Thyroid gland (tissue), 4 donors: Measurements from ENCODE around the gene CFAP97D1. TPM values are rescaled to one million over a fixed set of nuclear protein-coding genes. Genes with fewer than 3 reads are reported as not detected.
A peak's percentile ranks its signal among the peaks of the same experiment; 100 is the strongest.

ENCODE experiments used
- DNase-seq, 2 donors: peaks; one replicate each; pipeline ENCODE4 v3.0.0-alpha.2; 2019
- H3K27ac ChIP-seq, 3 donors: fragments of 200-600 bp; sonication (generic); 1 replicate in 2 of 3; 2 replicates in 1 of 3; pipeline ENCODE4 v1.5.1; 2016 to 2019; ENCODE audit warnings: mild to moderate bottlenecking in 1 of 3, moderate library complexity in 1 of 3
- H3K27me3 ChIP-seq: fragments of 200-600 bp; sonication (generic); one replicate; pipeline ENCODE4 v1.5.1; 2019
- H3K36me3 ChIP-seq, 2 donors: fragments of 200-600 bp; sonication (generic); one replicate each; pipeline ENCODE4 v1.5.1; 2016 to 2019
- H3K4me1 ChIP-seq, 2 donors: fragments of 200-600 bp; sonication (generic); one replicate each; pipeline ENCODE4 v1.5.1; 2017 to 2019
- H3K4me3 ChIP-seq, 3 donors: fragments of 200-600 bp; sonication (generic); replicated peaks in 1 of 3; 1 replicate in 2 of 3; 2 replicates in 1 of 3; pipeline ENCODE4 v1.5.1; 2016; ENCODE audit warnings: mild to moderate bottlenecking in 1 of 3
- H3K9me3 ChIP-seq: fragments of 200-600 bp; sonication (generic); one replicate; pipeline ENCODE4 v1.5.1; 2017
- POLR2A ChIP-seq, 2 donors: fragments of 450-650 bp; IDR thresholded peaks; one replicate each; pipeline ENCODE4 v1.6.1; 2017; ENCODE audit warnings: antibody characterized with exemption in 2 of 2, mild to moderate bottlenecking in 2 of 2, moderate library complexity in 1 of 2
- WGBS, 2 donors: methylation state at CpG; one replicate each; pipeline ENCODE4 v1.1.5; 2017; 5-methylcytosine and 5-hydroxymethylcytosine counted together
- intact Hi-C: fragments of 100-400 bp; cut with DNase I; formaldehyde crosslinking; loops from one replicate; pipeline ENCODE4 v1.15.1; 2023
- total RNA-seq, 4 donors: library from RNA; depleted of rRNA; stranded (reverse); fragments of >200 nt; gene quantifications; one replicate each; pipeline ENCODE4 v1.2.3, GENCODE V29; 2016
- TF ChIP-seq, protein P1 (sequence below), 6 experiments: fragments of 200-600 bp in 3 of 6; fragments of 450-650 bp in 3 of 6; sonication (generic) in 3 of 6; IDR thresholded peaks; one replicate each; pipeline ENCODE4 v1.5.1; 2016 to 2019; ENCODE audit warnings: antibody characterized with exemption in 6 of 6, mild to moderate bottlenecking in 2 of 6, inconsistent platforms in 1 of 6, moderate library complexity in 1 of 6

Gene CFAP97D1
- total RNA-seq, 4 donors from 2014 or later, result 0.13 TPM; not detected in 3

DNA sequence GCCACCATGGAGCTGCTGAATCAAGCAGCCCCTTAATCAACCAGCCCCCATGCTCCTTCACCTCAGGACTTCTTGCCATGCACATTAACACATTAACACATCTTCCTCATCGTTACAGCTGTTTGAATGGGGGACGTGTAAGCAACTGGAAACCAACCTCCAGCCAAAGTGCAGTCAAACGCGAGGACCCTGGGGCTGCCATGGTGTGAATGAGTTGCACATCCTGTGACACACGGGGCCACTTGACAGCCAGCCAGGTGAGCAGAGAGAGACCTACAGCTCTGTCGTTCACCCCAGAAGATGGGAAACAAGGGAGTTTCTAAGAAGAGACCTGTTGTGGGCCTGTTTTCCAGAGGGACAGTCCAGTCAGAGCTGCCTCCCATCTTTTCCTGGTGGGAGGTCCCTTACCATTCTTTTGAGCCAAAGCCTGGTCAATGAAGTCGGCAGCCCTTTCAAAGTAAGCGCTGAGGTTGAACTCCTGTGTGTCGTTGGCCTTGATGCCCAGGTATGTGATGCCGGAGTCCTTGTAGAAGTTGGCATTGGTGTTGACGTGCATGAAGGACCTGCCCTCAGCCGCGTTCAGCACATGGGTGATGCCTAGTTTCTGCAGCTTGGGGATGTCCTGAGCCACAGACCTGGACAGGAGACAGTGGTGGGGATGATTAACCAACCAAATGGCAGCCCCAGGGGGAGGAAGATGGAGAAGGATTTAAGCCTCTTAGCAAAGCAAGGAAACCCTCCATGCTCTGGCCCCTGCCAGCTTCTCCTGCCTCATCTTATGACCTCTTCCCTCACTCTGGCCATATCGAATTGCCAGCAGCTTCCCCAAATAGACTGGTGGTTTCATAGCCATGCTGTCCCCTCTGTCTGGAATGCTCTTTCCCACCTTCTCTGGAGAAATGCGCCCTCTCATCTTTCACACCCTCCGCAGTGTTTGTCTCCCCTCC is 5.7 kb upstream of the CFAP97D1 start:
- H3K27ac ChIP-seq, result no peak overlapping the region
- H3K36me3 ChIP-seq, result peaks cover 34 to 50% of the 10 kb centered on the region in 2 donors
- no peak overlapping the region for H3K4me3 ChIP-seq
- TF ChIP-seq POLR2A (IDR thresholded peaks at IDR 0.05), result no peak
- TF ChIP-seq, protein P1, sequence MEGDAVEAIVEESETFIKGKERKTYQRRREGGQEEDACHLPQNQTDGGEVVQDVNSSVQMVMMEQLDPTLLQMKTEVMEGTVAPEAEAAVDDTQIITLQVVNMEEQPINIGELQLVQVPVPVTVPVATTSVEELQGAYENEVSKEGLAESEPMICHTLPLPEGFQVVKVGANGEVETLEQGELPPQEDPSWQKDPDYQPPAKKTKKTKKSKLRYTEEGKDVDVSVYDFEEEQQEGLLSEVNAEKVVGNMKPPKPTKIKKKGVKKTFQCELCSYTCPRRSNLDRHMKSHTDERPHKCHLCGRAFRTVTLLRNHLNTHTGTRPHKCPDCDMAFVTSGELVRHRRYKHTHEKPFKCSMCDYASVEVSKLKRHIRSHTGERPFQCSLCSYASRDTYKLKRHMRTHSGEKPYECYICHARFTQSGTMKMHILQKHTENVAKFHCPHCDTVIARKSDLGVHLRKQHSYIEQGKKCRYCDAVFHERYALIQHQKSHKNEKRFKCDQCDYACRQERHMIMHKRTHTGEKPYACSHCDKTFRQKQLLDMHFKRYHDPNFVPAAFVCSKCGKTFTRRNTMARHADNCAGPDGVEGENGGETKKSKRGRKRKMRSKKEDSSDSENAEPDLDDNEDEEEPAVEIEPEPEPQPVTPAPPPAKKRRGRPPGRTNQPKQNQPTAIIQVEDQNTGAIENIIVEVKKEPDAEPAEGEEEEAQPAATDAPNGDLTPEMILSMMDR (IDR thresholded peaks at IDR 0.05), result no peak
- no peak for DNase-seq
- H3K9me3 ChIP-seq, result no peaks in the 10 kb centered on the region
- WGBS, 2 donors, result 93 to 96% methylated on average over 16 of the region's 16 CpGs
- intact Hi-C loops, result no loop called here
- peaks cover 9 to 21% of the 10 kb centered on the region in 2 donors for H3K4me1 ChIP-seq
- no peaks in the 10 kb centered on the region for H3K27me3 ChIP-seq

DNA sequence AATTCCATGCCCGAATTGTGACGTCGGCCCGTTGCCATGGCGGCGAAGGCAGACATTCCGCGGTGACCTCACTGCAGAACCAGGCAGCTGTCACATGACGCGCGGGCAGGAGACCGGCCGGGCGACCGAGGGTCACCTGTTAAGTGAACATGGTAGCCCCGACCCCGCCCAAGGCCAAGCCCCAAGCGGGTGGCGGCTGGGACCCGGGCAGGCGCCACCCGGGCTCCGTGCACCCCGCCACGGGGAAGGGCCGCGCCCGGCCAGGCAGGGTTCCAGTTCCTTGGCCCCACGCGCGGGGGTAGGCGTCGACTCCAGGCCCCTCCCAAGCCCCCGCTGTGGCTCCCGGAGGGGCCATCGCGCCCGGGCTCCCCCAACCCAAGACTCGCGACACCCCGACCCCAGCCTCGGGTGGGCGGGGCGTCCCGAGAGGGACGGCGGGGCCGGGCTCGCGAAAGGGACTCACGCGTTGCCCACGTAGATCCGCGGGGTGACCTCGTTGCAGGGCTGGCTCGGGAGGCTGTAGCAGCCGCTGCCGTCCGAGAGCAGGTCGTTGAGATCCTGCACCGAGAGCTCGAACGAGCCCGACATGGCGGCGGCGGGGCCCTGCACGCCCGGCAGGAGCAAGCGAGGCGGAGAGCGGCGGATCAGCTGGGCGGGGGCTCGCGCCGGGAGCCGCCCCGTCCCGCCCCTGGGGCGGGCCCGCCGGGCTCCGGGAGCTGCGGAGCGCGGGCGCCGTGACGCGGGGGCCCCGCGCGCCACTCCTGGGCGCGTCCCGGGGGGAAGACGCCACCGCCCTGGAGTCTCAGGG is 1.7 kb upstream of the CFAP97D1 start, which contains the start of gene DUSP3:
Gene DUSP3, minus strand, starts transcription at position 641 of the 808 bp plus-strand sequence. Its CDS starts 53 bp downstream, at position 588.
- Histone ChIP-seq H3K27ac (peak within 1 kb of the TSS; percentile 99 to 100 (median 100)), H3K27me3 (no peaks in the 10 kb centered on the region), H3K4me3 (peak within 1 kb of the TSS; percentile 72 to 99 (median 90)), H3K36me3 (peaks cover 10 to 13% of the 10 kb centered on the region in 2 donors), H3K9me3 (no peaks in the 10 kb centered on the region), H3K4me1 (peaks cover 9 to 27% of the 10 kb centered on the region in 2 donors)
- peak; percentile 98 to 99 for DNase-seq
- WGBS, 2 donors, result 0% methylated on average over 1 to 48 of the region's 100 CpGs
- intact Hi-C loops, result no loop called here
- TF ChIP-seq, protein P1 (IDR thresholded peaks at IDR 0.05), result no peak
- TF ChIP-seq POLR2A (IDR thresholded peaks at IDR 0.05), result peak; percentile 90 to 96

DNA sequence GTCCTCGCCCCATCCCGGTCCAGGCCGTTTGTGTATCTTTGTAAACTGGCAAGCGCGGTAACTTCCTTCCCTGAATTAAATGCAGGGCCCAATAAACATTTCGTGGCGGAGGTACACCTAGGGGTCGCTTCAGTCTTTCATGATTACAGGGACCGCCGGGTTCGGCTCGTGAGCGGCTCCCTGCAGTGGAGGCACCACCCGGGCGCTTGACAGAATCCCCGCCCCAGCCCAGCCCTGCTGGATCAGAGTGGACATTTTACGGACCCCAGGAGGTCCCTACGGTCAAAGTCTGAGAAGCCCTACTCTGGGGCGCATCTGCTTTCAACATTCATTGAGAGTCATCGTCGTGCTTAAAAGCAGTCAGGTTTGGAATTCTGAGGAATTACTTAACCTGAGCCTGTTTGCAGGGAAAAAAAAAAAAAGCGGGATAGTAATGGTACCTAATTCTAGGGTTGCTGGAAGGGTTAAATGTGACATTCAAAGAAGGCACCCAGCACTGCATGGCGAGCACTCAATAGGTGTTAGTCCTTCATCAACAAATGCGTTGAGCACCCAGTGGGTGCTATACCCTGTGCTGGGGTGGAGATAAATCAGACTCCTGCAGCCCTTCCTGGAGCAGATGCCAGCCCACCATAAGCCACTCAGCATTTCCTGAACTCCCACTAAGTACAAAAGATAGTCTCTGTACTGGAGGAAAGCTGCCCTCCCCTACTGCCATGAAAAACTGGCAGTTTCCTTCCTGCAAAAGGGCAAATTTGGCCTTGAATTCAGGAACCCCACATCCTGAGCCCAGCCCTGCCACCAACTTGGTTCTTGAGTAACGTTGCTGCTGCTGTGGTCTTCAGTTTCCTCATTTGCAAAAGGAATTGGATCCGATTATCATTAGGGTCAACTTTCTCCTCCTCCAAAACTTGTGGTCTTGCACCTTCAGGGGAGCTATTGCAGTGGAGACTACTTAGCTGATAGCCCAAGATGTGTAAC is 800 bp upstream of the CFAP97D1 start:
- peaks cover 1 to 5% of the 10 kb centered on the region in 2 donors for H3K36me3 ChIP-seq
- peak overlapping the region in 2 of 3 donors; percentile 27 to 99 for H3K4me3 ChIP-seq
- peaks cover 9 to 27% of the 10 kb centered on the region in 2 donors for H3K4me1 ChIP-seq
- TF ChIP-seq, protein P1 (IDR thresholded peaks at IDR 0.05), result peak in 3 of 6 experiments; percentile 22 to 35 (median 23)
- TF ChIP-seq POLR2A (IDR thresholded peaks at IDR 0.05), result no peak
- H3K27me3 ChIP-seq, result no peaks in the 10 kb centered on the region
- 10% methylated on average over 19 to 26 of the region's 26 CpGs for WGBS, 2 donors
- no peaks in the 10 kb centered on the region for H3K9me3 ChIP-seq
- peak overlapping the region; percentile 64 to 100 (median 100) for H3K27ac ChIP-seq
- intact Hi-C loops, result loop anchor here (5.0 kb wide), 1 partner anchor 53 kb away; the partner anchor contains the start of gene MPP3
- DNase-seq, result peak; percentile 45 to 63

DNA sequence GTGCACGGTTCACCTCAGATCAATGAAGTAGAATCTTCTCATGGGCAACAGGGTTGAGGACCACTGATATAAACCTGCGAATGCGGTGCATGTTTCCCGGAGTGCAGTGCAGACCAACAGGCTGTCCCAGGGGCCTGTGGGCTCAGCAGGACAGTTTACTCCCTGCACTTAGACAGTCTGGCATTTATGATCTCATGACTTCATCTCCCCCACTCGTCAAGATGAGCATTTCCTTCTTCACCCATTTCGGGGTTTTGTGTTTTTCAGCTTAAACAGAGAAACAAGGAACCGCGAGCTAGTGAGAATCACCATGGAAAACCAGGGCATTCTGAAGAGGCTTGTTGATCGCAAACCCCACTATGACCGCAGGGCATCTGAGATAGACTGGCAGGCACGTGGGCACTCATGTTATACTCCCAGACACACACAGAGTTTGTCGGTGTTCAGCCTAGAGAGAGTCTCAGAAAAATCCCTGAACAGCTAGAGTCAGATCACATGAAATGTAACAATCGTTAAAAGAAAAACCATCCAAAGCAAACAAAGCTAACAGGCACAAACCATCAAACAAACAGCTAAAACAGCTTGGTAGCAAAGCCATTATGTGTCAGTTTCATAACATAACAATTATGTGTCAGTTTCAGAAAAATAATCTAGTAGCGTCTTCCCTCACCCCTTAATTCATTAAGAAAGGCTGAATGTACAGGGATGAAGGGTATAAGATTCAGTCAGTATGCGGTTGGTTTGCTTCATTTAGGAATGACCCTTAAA is 2.9 kb downstream of the CFAP97D1 start:
- DNase-seq, result no peak
- TF ChIP-seq, protein P1 (IDR thresholded peaks at IDR 0.05), result no peak
- TF ChIP-seq POLR2A (IDR thresholded peaks at IDR 0.05), result no peak
- 81 to 86% methylated on average over 15 of the region's 15 CpGs for WGBS, 2 donors
- H3K9me3 ChIP-seq, result no peaks in the 10 kb centered on the region
- no peaks in the 10 kb centered on the region for H3K36me3 ChIP-seq
- H3K4me3 ChIP-seq, result no peak overlapping the region
- H3K27me3 ChIP-seq, result no peaks in the 10 kb centered on the region
- H3K27ac ChIP-seq, result no peak overlapping the region
- intact Hi-C loops, result loop anchor here (5.0 kb wide), 1 partner anchor 49 kb away; the partner anchor contains the start of gene MPP3
- peaks cover 0 to 11% of the 10 kb centered on the region in 2 donors for H3K4me1 ChIP-seq
